ENCODE results near the gene YWHAH.

GRCh38 chr22:31921106-31921505 lies 23.2 kb upstream of the YWHAH start:
- no peak for TF ChIP-seq CTCF (IDR thresholded peaks at IDR 0.05; ENCODE audit: low read depth, low read length)
- no peak for TF ChIP-seq EZH2phosphoT487 (IDR thresholded peaks at IDR 0.05; ENCODE audit: low read depth)
